GM18517 (cell line): ENCODE data around the gene NKX2-3.
A peak's percentile ranks its signal among the peaks of the same experiment; 100 is the strongest.

Experiments
- ATAC-seq: cut with Tn5 transposase; IDR thresholded peaks from one replicate; pipeline ENCODE4 v1.9.1; 2021; ENCODE audit warnings: mild to moderate bottlenecking, moderate library complexity; ENCODE audit not compliant: unreplicated experiment

NKX2-3 gene

DNA sequence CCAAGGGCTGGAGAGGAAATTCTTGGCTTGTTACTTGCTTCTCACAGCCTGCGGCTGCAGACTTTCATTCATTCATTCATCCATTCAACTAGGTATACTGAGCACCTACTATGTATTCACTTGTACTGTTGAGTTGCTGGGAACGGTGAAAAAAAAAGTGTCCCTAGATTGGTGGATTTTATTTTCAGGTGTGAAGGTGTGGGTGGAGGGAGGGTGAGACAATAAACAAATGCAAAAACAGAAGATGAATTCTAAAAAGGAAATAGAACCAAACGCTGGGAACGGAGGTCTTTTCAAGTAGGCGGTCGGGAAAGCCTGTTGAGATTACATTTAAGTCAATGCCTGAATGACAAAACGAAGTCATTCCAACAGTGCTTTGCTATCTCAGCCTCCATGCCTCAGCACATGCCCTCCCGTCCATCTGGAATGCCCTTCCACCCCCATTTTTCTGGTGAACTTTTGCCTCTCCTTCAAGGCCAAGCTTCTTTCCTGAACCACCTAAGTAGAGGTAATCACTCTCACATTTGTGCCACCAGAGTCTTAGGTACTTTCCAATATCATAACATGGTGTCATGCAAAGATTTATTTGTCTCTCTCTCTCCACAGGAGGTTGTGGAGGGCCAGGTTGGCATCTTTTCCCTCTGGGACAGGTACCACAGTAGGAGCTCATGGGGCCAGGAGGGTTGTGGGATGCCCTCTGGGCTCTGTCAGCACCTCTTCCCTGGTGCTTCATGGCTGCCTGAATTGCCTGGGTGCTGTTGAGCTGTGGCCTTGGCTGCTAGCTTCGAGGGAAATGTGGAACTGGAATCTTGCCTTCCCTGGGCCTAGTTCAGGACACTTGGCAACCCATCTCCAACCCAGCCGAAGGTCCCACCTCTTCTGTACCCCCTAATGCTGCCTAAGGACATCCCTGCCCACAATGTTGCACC, 5.5 kb downstream of the NKX2-3 start:
- no peak for ATAC-seq

DNA sequence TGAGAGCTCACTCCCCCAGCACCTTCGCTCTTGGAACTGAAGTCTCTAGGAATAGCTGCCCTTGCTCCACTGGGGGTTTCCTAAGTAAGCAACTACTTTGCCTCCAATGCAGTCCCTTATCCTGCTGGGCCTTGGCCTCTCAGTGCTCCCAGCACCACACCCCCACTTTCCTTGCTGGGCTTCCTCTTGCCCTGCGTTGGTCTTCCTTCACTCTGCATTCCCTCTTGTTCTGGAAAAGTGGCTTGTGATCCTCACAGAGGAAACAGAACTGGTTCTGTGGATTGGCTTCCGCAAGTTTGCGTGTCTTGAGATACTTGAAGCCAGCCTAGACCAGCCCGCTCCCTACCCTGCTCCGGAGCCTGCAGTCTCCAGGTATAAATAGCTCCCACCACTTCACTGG, 6.4 kb downstream of the NKX2-3 start:
- ATAC-seq: no peak

DNA sequence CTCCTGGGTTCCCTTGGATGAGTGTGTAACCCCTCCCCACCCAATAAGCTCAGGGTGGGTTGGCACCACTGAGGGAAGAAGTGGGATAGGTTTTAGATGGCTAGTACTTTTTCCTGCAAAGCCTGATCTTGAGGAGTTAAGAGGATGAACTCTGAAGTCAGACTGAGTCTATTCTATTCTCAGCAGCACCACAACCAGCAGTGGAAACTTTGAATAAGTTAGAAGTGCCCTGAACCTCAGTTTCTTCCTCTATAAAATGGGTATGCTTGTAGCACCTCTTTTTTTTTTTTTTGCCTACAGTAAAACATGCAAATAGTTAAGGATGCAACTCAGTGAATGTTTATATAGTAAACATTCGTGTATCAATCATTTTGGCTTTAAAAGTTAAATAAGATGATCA, 7.1 kb downstream of the NKX2-3 start:
- no peak for ATAC-seq

- ATAC-seq: no peak
Measured at GRCh38 chr10:99540306-99540656, 7.5 kb downstream of the NKX2-3 start.

- no peak for ATAC-seq
Measured at GRCh38 chr10:99540657-99541531, 8.2 kb downstream of the NKX2-3 start.

GRCh38 chr10:99544322-99544721, 11.6 kb downstream of the NKX2-3 start:
- no peak for ATAC-seq

GRCh38 chr10:99548041-99548530, 15.3 kb downstream of the NKX2-3 start:
- no peak for ATAC-seq

- ATAC-seq: no peak
Measured at GRCh38 chr10:99551158-99551557, 18.4 kb downstream of the NKX2-3 start.

- no peak for ATAC-seq
Measured at GRCh38 chr10:99551616-99552015, 18.9 kb downstream of the NKX2-3 start.

- no peak for ATAC-seq
Measured at GRCh38 chr10:99555371-99555770, 22.6 kb downstream of the NKX2-3 start.

DNA sequence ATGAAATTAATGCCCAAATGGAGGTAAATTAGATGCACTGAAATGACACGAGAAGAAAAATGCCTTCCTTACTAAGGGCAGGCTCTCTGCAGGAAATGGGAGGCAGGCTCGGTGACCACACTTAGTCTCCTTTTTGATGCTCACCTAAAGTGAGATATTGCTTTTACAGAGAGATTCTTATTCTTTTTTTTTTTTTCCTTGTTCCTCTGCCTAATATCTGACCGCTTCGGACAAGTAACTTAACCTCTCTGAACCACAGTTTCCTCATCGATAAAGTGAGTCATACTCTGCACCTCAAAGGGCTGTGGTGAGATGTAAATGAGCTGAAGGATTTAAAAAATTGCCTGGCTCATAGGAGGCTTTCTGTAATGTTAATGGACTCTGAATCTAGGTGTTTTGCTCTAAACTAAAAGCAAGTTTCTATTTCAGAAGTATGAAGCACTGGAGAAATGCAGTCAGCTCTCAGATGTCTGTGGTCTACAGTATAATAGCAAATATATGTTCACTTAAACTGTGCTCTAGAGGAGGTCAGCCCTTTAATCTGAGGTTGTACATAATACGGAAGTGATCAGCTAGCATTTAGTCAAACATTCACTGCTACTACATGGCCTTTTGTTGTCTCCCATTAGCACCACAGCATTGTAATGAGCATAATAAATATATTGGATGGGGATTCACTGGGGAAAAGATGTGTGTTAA, 23.2 kb downstream of the NKX2-3 start:
- peak; percentile 82 for ATAC-seq

GRCh38 chr10:99557044-99557443, 24.3 kb downstream of the NKX2-3 start:
- no peak for ATAC-seq

DNA sequence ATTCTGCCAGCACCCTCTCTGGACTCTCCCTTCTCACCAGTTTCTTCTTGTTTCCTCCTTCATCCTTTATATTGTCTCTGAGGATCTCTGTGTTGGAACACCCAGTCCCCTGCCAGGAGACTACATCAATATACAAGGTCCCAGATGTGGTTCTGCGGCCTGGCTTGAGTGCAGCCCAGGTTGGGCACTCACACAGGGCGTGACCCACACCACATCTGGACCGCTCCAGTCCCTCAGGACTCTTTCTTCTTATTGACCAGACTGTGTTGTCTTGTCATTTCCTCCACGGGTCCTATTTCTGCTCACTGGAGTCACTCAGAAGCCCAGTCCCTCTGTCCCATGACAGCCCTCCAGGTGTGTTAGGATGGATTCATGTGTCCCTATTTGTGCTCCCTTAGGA, 26.0 kb downstream of the NKX2-3 start:
- ATAC-seq: no peak

DNA sequence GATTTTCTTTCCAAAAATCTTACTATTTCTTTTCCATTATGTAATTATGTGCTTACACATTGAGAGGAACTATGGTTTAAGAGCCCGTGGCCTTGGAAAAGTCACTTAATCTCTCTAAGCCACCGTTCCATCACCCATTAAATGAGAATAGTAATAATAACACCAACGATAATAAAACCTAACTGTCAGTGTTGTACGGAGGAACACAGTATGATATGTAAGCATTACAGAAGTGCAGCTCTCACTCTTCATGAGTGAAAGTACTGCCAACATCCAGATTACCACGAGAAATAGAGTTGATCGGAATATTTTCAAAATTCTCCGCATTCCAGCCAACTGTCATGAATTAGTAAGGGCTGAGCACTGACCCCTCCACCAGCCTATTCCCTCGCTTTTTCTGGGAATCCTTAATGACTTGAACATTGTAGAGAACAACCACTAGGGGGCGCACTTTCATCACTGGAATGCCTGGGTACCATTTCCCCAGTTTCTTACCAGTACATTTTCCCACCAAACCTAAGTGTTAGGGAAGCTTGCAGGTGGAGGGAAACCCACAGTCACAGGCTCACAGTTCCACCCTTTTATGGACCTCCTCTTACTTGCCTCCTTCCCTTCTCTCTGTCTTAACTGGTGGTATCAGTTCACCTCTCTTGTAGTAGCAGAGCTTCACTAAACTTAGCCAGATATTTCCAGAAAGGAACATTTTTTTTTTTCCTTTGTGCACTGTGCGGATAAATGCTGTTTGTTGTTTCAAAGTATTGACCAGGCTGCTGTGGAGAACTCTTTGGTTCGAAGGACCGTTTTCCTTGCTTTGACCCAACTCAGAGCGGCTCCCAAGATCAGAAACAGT, 27.8 kb downstream of the NKX2-3 start:
- ATAC-seq: no peak

DNA sequence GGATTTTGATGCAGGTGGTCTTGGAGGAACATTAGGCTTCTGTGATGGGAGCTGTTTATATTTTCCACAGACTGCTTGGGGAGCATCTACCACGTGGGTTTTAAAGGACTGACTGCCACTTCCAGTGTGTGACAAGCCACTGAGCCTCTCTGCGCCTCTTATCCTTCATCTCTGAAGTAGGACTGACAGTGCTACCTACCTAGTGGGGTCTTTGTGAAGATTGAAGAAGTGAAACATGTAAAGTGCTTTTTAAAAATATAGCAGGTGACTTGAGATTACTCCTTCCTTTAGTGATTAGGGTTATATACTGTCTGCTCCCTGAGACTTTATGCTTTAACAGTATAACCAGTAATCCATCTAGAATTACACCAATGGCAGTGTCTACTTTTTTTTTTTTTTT, 29.9 kb downstream of the NKX2-3 start:
- ATAC-seq: no peak

GRCh38 chr10:99564361-99564760, 31.6 kb downstream of the NKX2-3 start:
- ATAC-seq: no peak

DNA sequence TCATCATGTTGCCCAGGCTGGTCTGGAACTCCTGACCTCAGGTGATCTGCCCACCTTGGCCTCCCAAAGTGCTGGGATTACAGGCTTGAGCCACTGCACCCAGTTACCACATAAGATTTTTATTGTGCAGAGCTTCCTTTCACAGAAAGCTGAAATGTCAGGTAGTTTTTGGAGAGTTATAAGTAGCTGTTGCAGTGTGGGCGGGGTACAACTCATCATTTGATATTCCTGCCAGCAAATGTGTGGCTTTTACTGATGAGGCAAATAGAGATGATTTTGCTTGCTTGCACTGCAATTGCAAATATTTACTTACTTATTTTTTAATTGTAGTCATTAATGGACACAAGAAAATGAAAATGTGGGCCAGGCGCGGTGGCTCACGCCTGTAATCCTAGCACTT, 32.4 kb downstream of the NKX2-3 start:
- ATAC-seq: no peak

DNA sequence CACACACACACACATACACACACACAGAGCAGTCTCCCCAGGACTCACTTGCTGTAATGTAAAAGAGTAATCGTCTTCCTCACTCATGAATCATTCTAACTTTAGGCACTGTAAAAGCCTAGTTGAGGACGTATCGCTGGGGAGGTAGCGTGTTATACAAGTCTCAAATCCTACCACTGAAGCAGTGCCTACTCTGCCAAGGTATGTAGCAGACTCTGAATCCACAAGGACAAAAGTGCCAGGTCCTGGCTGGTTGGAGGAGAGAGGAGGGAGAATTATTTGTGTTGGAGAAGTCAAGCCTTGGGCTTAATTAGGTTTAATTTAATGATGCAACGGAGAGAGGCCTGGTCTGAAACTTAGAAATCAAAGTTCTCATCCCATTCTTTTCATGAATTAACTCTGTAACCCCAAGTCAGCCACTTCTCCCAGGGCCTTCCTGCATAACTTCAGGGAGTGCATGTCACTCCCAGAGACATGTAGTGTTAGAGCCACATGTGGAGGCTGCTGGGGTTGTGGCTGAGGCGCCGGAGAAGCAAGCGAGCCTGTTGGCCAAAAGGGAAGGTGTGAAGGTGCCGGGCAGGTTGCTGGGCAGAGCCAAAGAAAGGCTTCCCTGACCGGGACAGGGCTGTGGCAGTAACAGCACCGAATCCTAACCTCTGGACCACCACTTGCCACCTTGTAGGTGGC, 36.7 kb downstream of the NKX2-3 start:
- no peak for ATAC-seq

DNA sequence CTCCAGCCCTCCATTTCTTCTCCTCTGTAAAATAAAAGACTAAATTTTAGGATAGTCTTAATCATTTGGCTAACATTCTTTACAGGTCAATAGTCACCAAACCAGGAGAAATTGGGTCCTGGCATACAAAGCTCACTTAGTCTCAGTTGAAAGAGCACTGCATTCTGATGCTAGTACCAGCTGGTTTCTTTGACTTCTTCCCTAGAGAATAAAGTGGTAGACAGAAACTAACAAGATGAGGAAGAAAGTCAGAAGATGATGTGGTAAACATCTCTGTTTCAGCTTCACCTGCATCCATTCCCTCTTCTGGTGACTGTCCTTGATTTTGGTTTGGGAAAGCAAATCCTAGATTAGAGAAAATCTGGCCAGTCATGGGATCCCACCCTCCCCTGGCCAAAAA, 37.2 kb downstream of the NKX2-3 start:
- ATAC-seq: no peak

GRCh38 chr10:99571816-99572215, 39.1 kb downstream of the NKX2-3 start:
- no peak for ATAC-seq
